H9 (cell line): ENCODE data around the gene TMEM114. TPM values are rescaled to one million over a fixed set of nuclear protein-coding genes. Genes with fewer than 3 reads are reported as not detected.

Experiments
- DNase-seq: peaks from one replicate; pipeline ENCODE4 v3.0.0-alpha.2; 2017
- H2AFZ ChIP-seq: one replicate; pipeline ENCODE4 v1.6.1; 2013; ENCODE audit warnings: mild to moderate bottlenecking, low read length, control low read depth, moderate library complexity
- H2AK5ac ChIP-seq: 2 replicates; pipeline ENCODE4 v1.6.1; 2013; ENCODE audit warnings: low read length, control low read depth, mixed read lengths; ENCODE audit not compliant: insufficient read length
- H2BK120ac ChIP-seq: one replicate; pipeline ENCODE4 v1.6.1; 2013; ENCODE audit warnings: low read depth, mild to moderate bottlenecking, low read length, control low read depth, inconsistent platforms; ENCODE audit not compliant: poor library complexity, severe bottlenecking
- H2BK12ac ChIP-seq: 2 replicates; pipeline ENCODE4 v1.6.1; 2013; ENCODE audit warnings: low read length, control low read depth, mixed read lengths, low read depth; ENCODE audit not compliant: insufficient read length
- H2BK15ac ChIP-seq: 2 replicates; pipeline ENCODE4 v1.6.1; 2013; ENCODE audit warnings: low read depth, low read length, control low read depth
- H2BK20ac ChIP-seq: one replicate; pipeline ENCODE4 v1.6.1; 2013; ENCODE audit warnings: low read depth, mild to moderate bottlenecking, low read length, control low read depth, inconsistent platforms; ENCODE audit not compliant: poor library complexity, severe bottlenecking
- H2BK5ac ChIP-seq: 2 replicates; pipeline ENCODE4 v1.6.1; 2013; ENCODE audit warnings: low read length, control low read depth, mixed read lengths; ENCODE audit not compliant: insufficient read length
- H3K14ac ChIP-seq: 2 replicates; pipeline ENCODE4 v1.6.1; 2013; ENCODE audit warnings: low read length, control low read depth; ENCODE audit not compliant: insufficient read depth
- H3K18ac ChIP-seq: 2 replicates; pipeline ENCODE4 v1.6.1; 2013; ENCODE audit warnings: low read depth, mild to moderate bottlenecking, mixed read lengths, low read length, control low read depth; ENCODE audit not compliant: insufficient read length
- H3K23ac ChIP-seq: 2 replicates; pipeline ENCODE4 v1.6.1; 2013; ENCODE audit warnings: low read length, control low read depth, mixed read lengths, low read depth; ENCODE audit not compliant: insufficient read length
- H3K23me2 ChIP-seq: 2 replicates; pipeline ENCODE4 v1.6.1; 2013; ENCODE audit warnings: low read depth, mild to moderate bottlenecking, mixed read lengths, low read length, control low read depth; ENCODE audit not compliant: insufficient read length, poor library complexity, severe bottlenecking
- H3K27ac ChIP-seq: 2 replicates; pipeline ENCODE4 v1.5.1; 2013; ENCODE audit warnings: low read length, control low read depth, mixed read lengths, low read depth; ENCODE audit not compliant: insufficient read length
- H3K27me3 ChIP-seq: 2 replicates; pipeline ENCODE4 v1.6.1; 2013; ENCODE audit warnings: low read length, control low read depth, inconsistent platforms; ENCODE audit not compliant: insufficient read depth
- H3K4ac ChIP-seq: 2 replicates; pipeline ENCODE4 v1.6.1; 2013; ENCODE audit warnings: low read depth, mild to moderate bottlenecking, control low read depth, inconsistent platforms, low read length, moderate library complexity
- H3K4me1 ChIP-seq: 2 replicates; pipeline ENCODE4 v1.6.1; 2013; ENCODE audit warnings: low read length, control low read depth, inconsistent platforms; ENCODE audit not compliant: insufficient read depth
- H3K4me2 ChIP-seq: 2 replicates; pipeline ENCODE4 v1.6.1; 2013; ENCODE audit warnings: low read length, control low read depth, mixed read lengths; ENCODE audit not compliant: insufficient read length, insufficient read depth
- H3K56ac ChIP-seq: 2 replicates; pipeline ENCODE4 v1.6.1; 2013; ENCODE audit warnings: low read depth, mild to moderate bottlenecking, mixed read lengths, low read length, control low read depth; ENCODE audit not compliant: insufficient read length
- H3K79me1 ChIP-seq: 2 replicates; pipeline ENCODE4 v1.6.1; 2013; ENCODE audit warnings: low read depth, mild to moderate bottlenecking, moderate library complexity, low read length, control low read depth, inconsistent platforms; ENCODE audit not compliant: insufficient read depth, poor library complexity, severe bottlenecking
- H3K79me2 ChIP-seq: 2 replicates; pipeline ENCODE4 v1.6.1; 2013; ENCODE audit warnings: low read length, control low read depth, inconsistent platforms; ENCODE audit not compliant: insufficient read depth
- H3K9ac ChIP-seq: 2 replicates; pipeline ENCODE4 v1.6.1; 2013; ENCODE audit warnings: low read length, control low read depth, mixed read lengths; ENCODE audit not compliant: insufficient read length; ENCODE audit errors: extremely low read depth
- H3K9me3 ChIP-seq: one replicate; pipeline ENCODE4 v1.6.1; 2013; ENCODE audit warnings: low read depth, low read length, inconsistent platforms; ENCODE audit not compliant: control insufficient read depth
- H3T11ph ChIP-seq: one replicate; pipeline ENCODE4 v1.6.1; 2013; ENCODE audit warnings: mild to moderate bottlenecking, low read length, control low read depth, inconsistent platforms
- H4K20me1 ChIP-seq: one replicate; pipeline ENCODE4 v1.6.1; 2013; ENCODE audit not compliant: control insufficient read depth, insufficient read length, insufficient read depth
- H4K5ac ChIP-seq: 2 replicates; pipeline ENCODE4 v1.6.1; 2013; ENCODE audit warnings: low read depth, mild to moderate bottlenecking, mixed read lengths, low read length, control low read depth; ENCODE audit not compliant: insufficient read length
- H4K8ac ChIP-seq: replicated peaks from 2 replicates; pipeline ENCODE4 v1.6.1; 2013; ENCODE audit warnings: low read length, control low read depth, mixed read lengths, low read depth; ENCODE audit not compliant: insufficient read length
- H4K91ac ChIP-seq: 2 replicates; pipeline ENCODE4 v1.6.1; 2013; ENCODE audit warnings: low read depth, mild to moderate bottlenecking, moderate library complexity, mixed read lengths, low read length, control low read depth; ENCODE audit not compliant: insufficient read length
- H3K27ac Mint-ChIP-seq, 3 experiments: 2 replicates in 2 of 3; 3 replicates in 1 of 3; pipeline ENCODE4 v1.8.0; 2020 to 2021; ENCODE audit warnings: mixed read lengths in 3 of 3, mild to moderate bottlenecking in 1 of 3, moderate library complexity in 1 of 3
- H3K27me3 Mint-ChIP-seq: 2 replicates; pipeline ENCODE4 v1.8.0; 2021; ENCODE audit warnings: low read depth, mild to moderate bottlenecking, moderate library complexity, mixed read lengths
- H3K36me3 Mint-ChIP-seq, 3 experiments: 2 replicates in 2 of 3; 3 replicates in 1 of 3; pipeline ENCODE4 v1.8.0; 2020 to 2021; ENCODE audit warnings: low read depth in 3 of 3, mixed read lengths in 3 of 3; ENCODE audit not compliant: insufficient read depth in 1 of 3
- H3K4me1 Mint-ChIP-seq, 2 experiments: 2 replicates each; pipeline ENCODE4 v1.8.0; 2020; ENCODE audit warnings: mixed read lengths in 2 of 2
- H3K4me3 Mint-ChIP-seq, 2 experiments: 2 replicates in 1 of 2; 3 replicates in 1 of 2; pipeline ENCODE4 v1.8.0; 2020 to 2021; ENCODE audit warnings: mild to moderate bottlenecking in 2 of 2, mixed read lengths in 2 of 2, moderate library complexity in 1 of 2
- H3K9me3 Mint-ChIP-seq, 2 experiments: 2 replicates in 1 of 2; 3 replicates in 1 of 2; pipeline ENCODE4 v1.8.0; 2020; ENCODE audit warnings: mild to moderate bottlenecking in 2 of 2, mixed read lengths in 2 of 2, moderate library complexity in 1 of 2
- CTCF ChIP-seq: fragments of 200-600 bp; sonication (generic); conservative IDR thresholded peaks from 3 replicates; pipeline ENCODE4 v1.8.0; 2021; ENCODE audit warnings: antibody characterized with exemption, mild to moderate bottlenecking
- WGBS: extraction: QIAGEN DNeasy Blood & Tissue Kit; methylation state at CpG from one replicate; pipeline ENCODE4 v1.1.7; 2013; ENCODE audit warnings: missing lambda C conversion rate, low lambda C conversion rate, mixed read lengths; ENCODE audit not compliant: insufficient read length; ENCODE audit errors: extremely low coverage; 5-methylcytosine and 5-hydroxymethylcytosine counted together
- total RNA-seq: library from RNA; stranded (reverse); gene quantifications from 2 replicates; pipeline ENCODE4 v1.2.1, GENCODE V29; 2021

Gene TMEM114
- total RNA-seq, 1 experiment from 2014 or later: 0.33 TPM

- Histone ChIP-seq H3K9me3 (no peaks in the 10 kb centered on the region), H4K20me1 (no peaks in the 10 kb centered on the region), H2BK120ac (no peak overlapping the region), H2BK15ac (no peak overlapping the region), H3K27me3 (no peaks in the 10 kb centered on the region), H3K4ac (no peak overlapping the region), H2BK12ac (no peak overlapping the region), H2BK20ac (no peak overlapping the region), H2AFZ (no peak overlapping the region), H3K79me2 (no peaks in the 10 kb centered on the region), H2BK5ac (no peak overlapping the region), H4K8ac (no peak overlapping the region), H3K4me1 (no peaks in the 10 kb centered on the region), H3K23ac (no peak overlapping the region), H3K14ac (no peak overlapping the region), H3K56ac (no peak overlapping the region), H2AK5ac (no peak overlapping the region), H3K79me1 (no peaks in the 10 kb centered on the region), H4K5ac (no peak overlapping the region), H3K9ac (no peak overlapping the region), H4K91ac (no peak overlapping the region), H3K4me2 (no peak overlapping the region), H3K27ac (no peak overlapping the region), H3K23me2 (no peaks in the 10 kb centered on the region), H3T11ph (no peak overlapping the region), H3K18ac (no peak overlapping the region)
- no peak for TF ChIP-seq CTCF
- WGBS: no CpG with 5 or more reads among the region's 2 CpGs
- H3K4me3 Mint-ChIP-seq: no peak overlapping the region
- no peak for DNase-seq
- H3K36me3 Mint-ChIP-seq: no peaks in the 10 kb centered on the region
- H3K4me1 Mint-ChIP-seq: no peaks in the 10 kb centered on the region
- no peaks in the 10 kb centered on the region for H3K9me3 Mint-ChIP-seq
- H3K27me3 Mint-ChIP-seq: peaks cover 28% of the 10 kb centered on the region
- H3K27ac Mint-ChIP-seq: no peak overlapping the region
Measured at GRCh38 chr16:8561496-8561895, 28.8 kb downstream of the TMEM114 start.
